HG03196 (cell line): ENCODE measurements around the gene DPM2.

Experiments used
- ATAC-seq: cut with Tn5 transposase; IDR thresholded peaks from one replicate; pipeline ENCODE4 v1.9.1; 2021; ENCODE audit not compliant: unreplicated experiment

The DPM2 gene

GRCh38 chr9:127938298-127938690, 640 bp upstream of the DPM2 start:
- no peak for ATAC-seq

- ATAC-seq, result no peak
These were observed 632 bp downstream of the DPM2 start for GRCh38 chr9:127937056-127937387.

- ATAC-seq, result no peak
These were observed 1.3 kb downstream of the DPM2 start for GRCh38 chr9:127936347-127936852.

GRCh38 chr9:127935765-127936221, 1.9 kb downstream of the DPM2 start:
- ATAC-seq, result no peak

- ATAC-seq, result no peak
These were observed 2.7 kb downstream of the DPM2 start for GRCh38 chr9:127934986-127935385.

- ATAC-seq, result no peak
These were observed 3.4 kb downstream of the DPM2 start for GRCh38 chr9:127934248-127934647.

- ATAC-seq, result peak; percentile 22
These were observed 6.4 kb downstream of the DPM2 start for GRCh38 chr9:127931092-127931881.

GRCh38 chr9:127930231-127931091, 7.2 kb downstream of the DPM2 start, which contains the start of gene PIP5KL1:
TSS of gene PIP5KL1 (minus strand) at chr9:127930777. CDS start at chr9:127930752, 25 bp downstream.
- ATAC-seq, result peak; percentile 80

GRCh38 chr9:127929625-127929979, 8.1 kb downstream of the DPM2 start:
- no peak for ATAC-seq

- ATAC-seq, result no peak
These were observed 8.7 kb downstream of the DPM2 start for GRCh38 chr9:127928676-127929624.

- ATAC-seq, result no peak
These were observed 9.5 kb downstream of the DPM2 start for GRCh38 chr9:127927988-127928675.

GRCh38 chr9:127927201-127927987, 10.3 kb downstream of the DPM2 start:
- ATAC-seq, result no peak

GRCh38 chr9:127926906-127927200, 10.8 kb downstream of the DPM2 start:
- ATAC-seq, result no peak

- ATAC-seq, result no peak
These were observed 11.4 kb downstream of the DPM2 start for GRCh38 chr9:127925959-127926905.

GRCh38 chr9:127924736-127925444, 12.8 kb downstream of the DPM2 start:
- no peak for ATAC-seq

- no peak for ATAC-seq
These were observed 13.9 kb downstream of the DPM2 start for GRCh38 chr9:127923771-127924170.

GRCh38 chr9:127923046-127923445, 14.6 kb downstream of the DPM2 start:
- no peak for ATAC-seq

- no peak for ATAC-seq
These were observed 16.0 kb downstream of the DPM2 start for GRCh38 chr9:127921557-127922120.
